ENCODE data around the gene FTSJ3.

Gene FTSJ3

GRCh38 chr17:63842540-63843386 is 15.3 kb upstream of the FTSJ3 start, which contains the start of gene SMARCD2:
SMARCD2 (minus strand) TSS chr17:63842685; CDS start chr17:63842674, 11 bp downstream.
- DNase-seq (ENCODE audit: low spot score), result peak; percentile 98

GRCh38 chr17:63842173-63842539 is 14.7 kb upstream of the FTSJ3 start:
- DNase-seq (ENCODE audit: low spot score), result no peak

- peak; percentile 71 for DNase-seq (ENCODE audit: low spot score)
Observed at GRCh38 chr17:63841350-63842172, 14.1 kb upstream of the FTSJ3 start.

DNA sequence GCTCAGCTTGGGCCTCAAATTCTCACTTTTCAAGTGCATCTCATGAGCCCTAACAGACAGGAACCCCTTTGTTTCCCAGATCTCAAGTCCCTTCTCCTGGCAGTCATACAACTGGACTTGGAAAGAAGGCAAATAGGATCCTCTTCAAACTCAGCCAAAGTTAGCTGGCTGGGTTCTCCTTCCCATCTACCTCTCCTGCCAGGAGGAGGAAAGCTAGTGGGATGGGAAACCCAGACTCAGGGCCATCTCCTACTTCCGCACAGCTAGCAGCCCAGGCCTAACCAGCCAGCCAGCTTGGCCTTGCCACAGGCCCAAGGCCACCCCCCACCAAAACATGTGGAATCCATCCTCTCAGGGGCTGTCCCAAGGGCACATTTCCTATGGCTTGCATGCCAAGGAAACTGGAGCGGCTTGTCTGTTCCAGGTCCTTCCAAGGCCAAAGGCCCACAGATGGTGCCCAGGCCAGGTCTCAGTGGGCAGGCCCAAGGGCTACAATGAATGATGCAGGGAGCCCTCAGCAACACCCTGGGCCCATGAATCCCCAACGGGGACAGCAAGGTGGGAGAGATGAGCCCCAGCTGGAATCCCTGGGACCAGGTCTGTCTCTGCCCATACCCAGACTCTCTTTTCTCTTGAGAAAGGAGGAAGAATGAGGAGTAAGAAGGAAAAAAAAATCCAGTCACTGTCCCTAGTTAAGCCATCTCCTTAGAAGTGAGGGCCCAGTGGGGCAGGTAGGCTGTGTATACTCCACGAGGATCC is 13.3 kb upstream of the FTSJ3 start:
- no peak for DNase-seq (ENCODE audit: low spot score)

DNA sequence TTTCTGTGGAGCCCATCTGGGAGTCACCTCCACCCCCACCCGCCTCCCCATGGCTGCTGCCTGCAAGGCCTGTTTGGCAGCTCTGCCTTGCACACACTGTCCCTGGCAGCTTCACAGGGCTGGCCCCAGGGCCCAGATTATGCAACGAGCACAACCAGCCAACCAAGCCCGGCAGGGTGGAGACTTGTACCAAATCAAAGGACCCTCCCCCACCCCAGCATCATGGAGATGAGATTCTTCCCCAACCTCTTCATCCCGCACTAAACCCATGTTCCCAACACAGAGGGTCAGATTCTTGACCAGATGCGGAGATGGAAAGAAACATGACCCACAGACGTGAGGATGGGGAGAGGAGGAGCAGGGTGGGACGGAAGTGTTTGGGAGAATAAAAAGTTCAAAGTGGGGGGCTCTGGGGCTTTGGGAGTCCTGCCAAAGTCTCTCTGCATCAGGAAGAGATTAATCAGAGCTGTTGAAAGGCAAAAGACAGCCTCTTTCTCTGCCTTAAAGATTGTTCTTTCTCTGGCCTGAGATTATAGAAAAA is 11.2 kb upstream of the FTSJ3 start:
- peak; percentile 96 for DNase-seq (ENCODE audit: low spot score)

DNA sequence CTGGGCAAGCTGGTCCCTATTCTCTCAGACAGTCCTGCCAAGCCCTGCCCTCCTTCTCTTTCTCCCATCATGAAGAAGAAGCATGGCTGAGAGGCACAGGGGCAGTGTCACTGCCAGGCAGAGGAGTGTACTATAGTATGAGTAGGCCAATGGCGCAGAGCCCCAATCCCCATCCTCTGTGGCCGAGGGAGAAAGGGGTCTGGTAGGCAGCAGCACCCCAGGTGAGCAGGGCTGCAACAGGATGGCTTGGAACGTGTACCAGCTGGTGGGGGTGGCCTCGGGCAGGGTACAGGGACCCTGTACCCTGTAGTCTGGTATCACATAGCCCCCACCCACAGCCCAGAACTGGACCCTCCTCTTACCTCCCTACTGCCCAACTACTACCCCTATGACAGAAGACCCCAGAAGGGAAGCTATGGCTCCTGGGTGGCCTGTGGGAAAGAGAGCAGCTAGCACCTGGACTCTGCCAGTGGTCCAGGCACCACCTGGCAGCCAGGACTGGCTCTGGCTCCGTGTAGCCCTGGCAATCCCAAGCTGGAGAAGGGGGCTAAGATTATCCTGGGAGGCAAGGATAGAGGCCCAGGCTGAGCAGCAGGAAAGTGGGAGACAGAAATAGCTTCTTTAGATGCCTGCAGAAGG is 10.6 kb upstream of the FTSJ3 start:
- peak; percentile 45 for DNase-seq (ENCODE audit: low spot score)

- DNase-seq (ENCODE audit: low spot score), result no peak
Observed at GRCh38 chr17:63837480-63837879, 10.0 kb upstream of the FTSJ3 start.

DNA sequence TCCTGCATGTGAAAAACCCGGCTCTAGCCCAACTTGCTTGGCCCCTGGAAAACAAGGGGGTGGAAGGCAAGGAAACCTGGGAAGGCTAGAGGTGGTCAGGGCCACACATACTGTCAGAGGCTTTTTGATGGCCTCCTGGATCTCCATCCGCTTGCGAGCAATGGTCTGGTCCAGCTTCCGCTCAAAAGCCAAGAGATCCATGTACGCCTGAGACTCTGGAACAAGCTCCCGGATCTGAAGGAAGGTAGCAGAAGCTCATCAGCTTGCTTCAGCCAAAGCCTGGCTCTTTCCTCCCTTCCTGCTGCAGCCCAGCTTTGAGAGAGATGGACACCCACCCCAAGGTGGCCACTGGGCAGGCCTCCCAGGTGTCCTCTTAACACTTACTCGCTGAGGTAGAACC is 9.3 kb upstream of the FTSJ3 start:
- DNase-seq (ENCODE audit: low spot score), result no peak

GRCh38 chr17:63835167-63835720 is 7.8 kb upstream of the FTSJ3 start:
- no peak for DNase-seq (ENCODE audit: low spot score)

DNA sequence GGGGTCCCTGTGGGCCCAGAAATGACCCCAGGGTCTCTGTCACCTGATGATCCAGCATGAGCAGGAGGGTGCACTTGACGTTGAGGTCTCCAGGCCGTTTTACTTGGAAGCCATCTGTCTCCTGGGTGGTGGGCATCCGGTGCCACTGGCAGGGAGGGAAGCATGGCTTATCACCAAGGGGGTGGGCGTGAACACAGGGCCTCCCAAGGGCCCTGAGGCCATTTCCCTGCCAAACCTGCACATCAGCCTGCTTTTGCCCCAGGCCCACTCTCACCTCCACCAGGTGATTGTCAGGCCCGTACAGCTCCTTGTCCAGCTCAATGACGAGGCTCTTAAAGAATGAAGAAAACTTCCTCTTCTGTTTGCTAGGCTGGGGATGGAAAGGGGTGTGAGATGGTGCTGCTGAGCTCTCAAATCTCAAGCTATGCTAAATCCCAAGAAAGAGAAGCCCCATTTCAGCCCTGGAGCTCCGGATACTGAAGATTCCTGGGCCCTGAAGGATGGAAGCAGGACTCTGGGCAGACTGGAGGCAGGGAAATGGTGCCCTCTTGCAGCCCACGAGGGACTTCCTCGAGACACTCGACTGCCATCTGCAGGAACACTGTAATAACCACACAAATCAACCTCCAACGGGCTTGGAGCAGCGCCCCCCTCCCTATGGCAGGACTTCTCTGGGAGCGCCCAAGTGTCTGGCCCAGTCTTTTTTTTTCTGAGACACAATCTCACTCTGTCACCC is 7.1 kb upstream of the FTSJ3 start:
- peak; percentile 80 for DNase-seq (ENCODE audit: low spot score)

- no peak for DNase-seq (ENCODE audit: low spot score)
Observed at GRCh38 chr17:63833741-63834373, 6.4 kb upstream of the FTSJ3 start.

GRCh38 chr17:63833026-63833740 is 5.7 kb upstream of the FTSJ3 start:
- DNase-seq (ENCODE audit: low spot score), result no peak

DNA sequence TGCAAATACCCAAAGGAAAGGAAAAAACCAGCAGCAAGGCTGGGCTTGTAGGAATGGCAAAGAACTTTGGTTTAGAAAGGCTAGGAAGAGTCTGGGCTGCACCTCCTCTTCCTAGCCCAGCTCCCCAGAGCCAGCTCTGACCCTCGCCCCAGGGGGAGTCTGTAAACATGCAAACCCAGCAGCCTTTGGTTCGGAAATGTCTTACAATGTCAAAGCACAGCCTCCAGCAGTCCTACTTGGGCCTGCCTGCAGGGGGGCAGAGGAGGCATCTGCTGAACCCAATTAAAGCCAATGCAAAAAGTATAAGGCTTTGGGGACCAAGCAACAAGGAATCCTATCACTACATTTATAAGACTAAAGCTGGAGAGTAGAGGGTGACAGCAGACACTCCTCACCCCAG is 5.0 kb upstream of the FTSJ3 start:
- no peak for DNase-seq (ENCODE audit: low spot score)

- DNase-seq (ENCODE audit: low spot score), result no peak
Observed at GRCh38 chr17:63832014-63832413, 4.6 kb upstream of the FTSJ3 start.

DNA sequence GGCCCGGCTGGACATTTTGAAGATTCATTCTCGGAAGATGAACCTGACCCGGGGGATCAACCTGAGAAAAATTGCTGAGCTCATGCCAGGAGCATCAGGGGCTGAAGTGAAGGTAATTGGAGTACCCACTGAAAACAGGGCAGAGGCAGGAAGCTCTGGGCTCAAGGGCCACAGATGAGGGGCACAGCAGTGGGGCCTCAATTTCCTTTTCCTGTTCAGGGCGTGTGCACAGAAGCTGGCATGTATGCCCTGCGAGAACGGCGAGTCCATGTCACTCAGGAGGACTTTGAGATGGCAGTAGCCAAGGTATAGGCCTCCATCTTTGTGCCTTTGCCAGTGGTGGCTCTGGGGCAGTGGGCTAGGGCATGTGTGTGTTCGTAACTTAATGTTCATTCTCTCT is 4.0 kb upstream of the FTSJ3 start:
- no peak for DNase-seq (ENCODE audit: low spot score)

GRCh38 chr17:63830904-63831491 is 3.5 kb upstream of the FTSJ3 start:
- no peak for DNase-seq (ENCODE audit: low spot score)

DNA sequence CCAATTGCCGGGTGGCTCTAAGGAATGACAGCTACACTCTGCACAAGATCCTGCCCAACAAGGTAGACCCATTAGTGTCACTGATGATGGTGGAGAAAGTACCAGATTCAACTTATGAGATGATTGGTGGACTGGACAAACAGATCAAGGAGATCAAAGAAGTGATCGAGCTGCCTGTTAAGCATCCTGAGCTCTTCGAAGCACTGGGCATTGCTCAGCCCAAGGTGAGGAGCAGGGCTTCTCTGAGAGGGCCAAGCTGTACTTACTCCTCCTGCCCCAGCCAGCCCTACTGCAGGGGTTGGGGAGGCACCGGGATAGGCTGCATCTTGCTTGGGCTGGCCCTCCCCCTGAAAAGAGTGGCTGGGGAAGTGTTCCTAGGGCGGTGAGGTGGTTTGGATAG is 2.8 kb upstream of the FTSJ3 start:
- no peak for DNase-seq (ENCODE audit: low spot score)

GRCh38 chr17:63828936-63829335 is 1.5 kb upstream of the FTSJ3 start:
- no peak for DNase-seq (ENCODE audit: low spot score)

GRCh38 chr17:63827801-63828221 is 348 bp upstream of the FTSJ3 start:
- no peak for DNase-seq (ENCODE audit: low spot score)
